GM12878 (cell line): ENCODE results near the gene SLC13A3. TPM values are rescaled to one million over a fixed set of nuclear protein-coding genes. Genes with fewer than 3 reads are reported as not detected.

Experiments used
- ATAC-seq: fragments of 200-7000 bp; cut with Tn5 transposase; 3 replicates; pipeline ENCODE4 v1.9.1; 2020; ENCODE audit warnings: mild to moderate bottlenecking, moderate library complexity
- BruUV-seq: library from RNA; stranded (reverse); fragments of 400-500 nt; replicated peaks from 2 replicates; lab custom pipeline; 2021; lab: Mats Ljungman, UMichigan
- CTCF ChIA-PET: fragments of 300-600 bp; sonication (Branson Sonifier 250); formaldehyde crosslinking; extraction: SDS; loops from one replicate; lab custom pipeline; 2021; ENCODE audit warnings: inconsistent platforms; lab: Yijun Ruan, JAX
- POLR2A ChIA-PET: fragments of 350-600 bp; formaldehyde crosslinking; extraction: SDS; loops from one replicate; lab custom pipeline; 2021; ENCODE audit warnings: inconsistent platforms; lab: Charles Lee
- RAD21 ChIA-PET: fragments of 300-600 bp; sonication (Branson Sonifier 250); formaldehyde crosslinking; loops from one replicate; lab custom pipeline; 2023; ENCODE audit warnings: antibody characterized with exemption; ENCODE audit not compliant: unreplicated experiment; lab: Charles Lee
- SMC1A ChIA-PET: fragments of 300-600 bp; sonication (Branson Sonifier 250); formaldehyde crosslinking; loops from one replicate; lab custom pipeline; 2023; ENCODE audit not compliant: unreplicated experiment, uncharacterized antibody; lab: Charles Lee
- DNase-seq: peaks from one replicate; pipeline ENCODE4 v3.0.0-alpha.2; 2011; ENCODE audit warnings: low read depth, low spot score
- FAIRE-seq: peaks from 3 replicates; lab custom pipeline; 2011; peaks lifted over from hg19 to GRCh38; lab: Jason Lieb, UNC
- H2AFZ ChIP-seq: 2 replicates; pipeline ENCODE4 v1.6.0; 2011; ENCODE audit warnings: low read depth, low read length, control low read depth; ENCODE audit not compliant: control insufficient read depth
- H3K27ac ChIP-seq: 2 replicates; pipeline ENCODE4 v1.5.1; 2011; ENCODE audit warnings: control low read depth; ENCODE audit not compliant: control insufficient read depth, insufficient read depth
- H3K27me3 ChIP-seq, 2 experiments: replicated peaks in 1 of 2; 2 replicates each; pipeline versions ENCODE4 v1.6.0 to v1.6.1; 2011; ENCODE audit warnings: low read length in 1 of 2; ENCODE audit not compliant: control insufficient read depth in 2 of 2, insufficient read depth in 2 of 2
- H3K36me3 ChIP-seq, 2 experiments: 2 replicates each; pipeline ENCODE4 v1.5.1; 2011; ENCODE audit warnings: low read length in 1 of 2; ENCODE audit not compliant: control insufficient read depth in 2 of 2, insufficient read depth in 2 of 2
- H3K4me1 ChIP-seq: 2 replicates; pipeline ENCODE4 v1.6.1; 2011; ENCODE audit warnings: mild to moderate bottlenecking, low read length, moderate library complexity, mixed read lengths; ENCODE audit not compliant: control insufficient read depth, insufficient read depth
- H3K4me2 ChIP-seq: 2 replicates; pipeline ENCODE4 v1.6.0; 2011; ENCODE audit warnings: control low read depth; ENCODE audit not compliant: control insufficient read depth, insufficient read depth
- H3K4me3 ChIP-seq: fragments of 200-600 bp; sonication (generic); 2 replicates; pipeline ENCODE4 v1.5.1; 2016
- H3K79me2 ChIP-seq: 2 replicates; pipeline ENCODE4 v1.6.0; 2011; ENCODE audit warnings: low read length; ENCODE audit not compliant: control insufficient read depth, insufficient read depth
- H3K9ac ChIP-seq: 2 replicates; pipeline ENCODE4 v1.8.0; 2011; ENCODE audit warnings: low read length, control low read depth, mixed read lengths; ENCODE audit not compliant: control insufficient read depth, insufficient read depth
- H3K9me3 ChIP-seq: replicated peaks from 3 replicates; pipeline ENCODE4 v1.5.1; 2011; ENCODE audit warnings: mild to moderate bottlenecking, low read length; ENCODE audit not compliant: control insufficient read depth, insufficient read depth
- H4K20me1 ChIP-seq: 2 replicates; pipeline ENCODE4 v1.6.0; 2011; ENCODE audit not compliant: control insufficient read depth, insufficient read depth
- ATF7 ChIP-seq: fragments of 450-650 bp; IDR thresholded peaks from 2 replicates; pipeline ENCODE4 v1.6.1; 2016; ENCODE audit warnings: low read depth, mild to moderate bottlenecking
- CEBPB ChIP-seq, 2 experiments: fragments of 150-350 bp in 1 of 2; IDR thresholded peaks; 2 replicates each; pipeline ENCODE4 v1.6.1; 2012 to 2014; ENCODE audit warnings: low read depth in 2 of 2, low read length in 2 of 2, borderline replicate concordance in 1 of 2, inconsistent platforms in 1 of 2
- EZH2 ChIP-seq: IDR thresholded peaks from 2 replicates; pipeline ENCODE4 v1.6.1; 2012; ENCODE audit warnings: low read depth, mild to moderate bottlenecking, control low read depth, inconsistent platforms, low read length, borderline replicate concordance; ENCODE audit not compliant: control insufficient read depth
- FOXM1 ChIP-seq: IDR thresholded peaks from 2 replicates; pipeline ENCODE4 v1.6.1; 2012; ENCODE audit warnings: low read depth, mild to moderate bottlenecking, inconsistent platforms, low read length, moderate library complexity
- MXI1 ChIP-seq: fragments of 150-350 bp; IDR thresholded peaks from 2 replicates; pipeline ENCODE4 v1.6.1; 2011; ENCODE audit warnings: low read depth, mild to moderate bottlenecking, inconsistent platforms, low read length, improper control_type of control experiment
- NFXL1 ChIP-seq: fragments of 450-650 bp; IDR thresholded peaks from 2 replicates; pipeline ENCODE4 v1.6.1; 2017; ENCODE audit warnings: antibody characterized with exemption, mild to moderate bottlenecking, borderline replicate concordance
- NFYA ChIP-seq: IDR thresholded peaks from 2 replicates; pipeline ENCODE4 v1.6.1; 2011; ENCODE audit warnings: low read depth, mild to moderate bottlenecking, low read length, improper control_type of control experiment, borderline replicate concordance
- NFYB ChIP-seq: IDR thresholded peaks from 2 replicates; pipeline ENCODE4 v1.6.1; 2011; ENCODE audit warnings: low read depth, mild to moderate bottlenecking, low read length, improper control_type of control experiment, moderate library complexity; ENCODE audit not compliant: insufficient read depth
- NR2C1 ChIP-seq: fragments of 450-650 bp; IDR thresholded peaks from 2 replicates; pipeline ENCODE4 v1.6.1; 2017; ENCODE audit warnings: antibody characterized with exemption, mild to moderate bottlenecking, moderate library complexity
- PML ChIP-seq: IDR thresholded peaks from 2 replicates; pipeline ENCODE4 v1.6.1; 2012; ENCODE audit warnings: low read length, inconsistent platforms
- RAD21 ChIP-seq: IDR thresholded peaks from 2 replicates; pipeline ENCODE4 v1.6.1; 2011; ENCODE audit warnings: mild to moderate bottlenecking, low read depth, low read length, moderate library complexity; ENCODE audit not compliant: insufficient read depth
- RFX5 ChIP-seq: IDR thresholded peaks from 2 replicates; pipeline ENCODE4 v1.6.1; 2011; ENCODE audit warnings: low read depth, low read length, improper control_type of control experiment
- SIN3A ChIP-seq: IDR thresholded peaks from 2 replicates; pipeline ENCODE4 v1.6.1; 2012; ENCODE audit warnings: low read depth, low read length, improper control_type of control experiment
- SP1 ChIP-seq: IDR thresholded peaks from one replicate; pipeline ENCODE4 v1.6.1; 2011; ENCODE audit warnings: low read depth, low read length
- SREBF1 ChIP-seq: IDR thresholded peaks from 2 replicates; pipeline ENCODE4 v1.6.1; 2012; ENCODE audit warnings: mild to moderate bottlenecking, low read length
- TCF12 ChIP-seq: IDR thresholded peaks from 2 replicates; pipeline ENCODE4 v1.6.1; 2011; ENCODE audit warnings: low read depth, mild to moderate bottlenecking, low read length
- WGBS: methylation state at CpG from one replicate; pipeline ENCODE4 v1.1.6; 2016; ENCODE audit warnings: low lambda C conversion rate; ENCODE audit not compliant: insufficient replicate concordance, insufficient coverage; ENCODE audit errors: missing lambda C conversion rate; 5-methylcytosine and 5-hydroxymethylcytosine counted together
- in situ Hi-C: fragments of 300-500 bp; cut with MboI; formaldehyde crosslinking; loops from 9 replicates; pipeline ENCODE4 v1.14.3; 2018; ENCODE audit warnings: mixed read lengths
- intact Hi-C: fragments of 100-400 bp; cut with micrococcal nuclease; formaldehyde crosslinking; loops from one replicate; pipeline ENCODE4 v1.14.2; 2022; ENCODE audit not compliant: unreplicated experiment
- polyA plus RNA-seq, 11 experiments: library from polyadenylated mRNA; depleted of rRNA in 4 of 11; unstranded in 6 of 11; stranded (reverse) in 5 of 11; fragments of >200 nt; fragmentation: Nextera tagmentation in 4 of 11; fragmentation: Illumina TruSeq in 1 of 11; extraction: Ambion mirVana in 4 of 11; extraction: Trizol in 1 of 11; gene quantifications; 1 replicate in 1 of 11; 2 replicates in 10 of 11; pipeline versions ENCODE4 v1.2.1 to v1.2.3, GENCODE V29; 2011 to 2016; ENCODE audit warnings: inconsistent platforms in 2 of 11, missing spikeins in 2 of 11, low read depth in 1 of 11
- total RNA-seq, 4 experiments: library from RNA; depleted of rRNA in 3 of 4; stranded (reverse); fragments of >200 nt in 3 of 4; fragmentation: Illumina TruSeq in 1 of 4; extraction: Trizol in 1 of 4; gene quantifications; 2 replicates each; pipeline versions ENCODE4 v1.2.1 to v1.2.3, GENCODE V29; 2013 to 2021

Gene SLC13A3
- total and polyA plus RNA-seq, 10 of the 15 experiments (the other 5 are each of a cell fraction or from before 2014, with no cell fraction given) = 0.03 to 0.76 (median 0.07) TPM; not detected in 4

GRCh38 chr20:46700481-46700880, 49.2 kb upstream of the SLC13A3 start:
- 100% methylated on average over 3 of the region's 6 CpGs for WGBS
- no peak overlapping the region for H3K27ac ChIP-seq
- SMC1A ChIA-PET = no interaction called here
- no peak for TF ChIP-seq PML
- no peak for TF ChIP-seq NFXL1
- no peak for TF ChIP-seq SIN3A
- TF ChIP-seq RAD21 = no peak
- no peak for TF ChIP-seq RFX5
- TF ChIP-seq MXI1 = no peak
- TF ChIP-seq NFYB = no peak
- no peak for TF ChIP-seq TCF12
- TF ChIP-seq ATF7 = no peak
- no peak for TF ChIP-seq NFYA
- no peak for TF ChIP-seq CEBPB (IDR thresholded peaks at IDR 0.05; ENCODE audit: borderline replicate concordance in 1 of 2, low read depth in 2 of 2, low read length in 2 of 2)
- no peak for TF ChIP-seq SREBF1
- TF ChIP-seq SP1 = no peak
- TF ChIP-seq EZH2 = no peak
- no peak for TF ChIP-seq NR2C1
- TF ChIP-seq FOXM1 = no peak
- TF ChIP-seq, all 136 proteins: peak for 0
- FAIRE-seq (no peak), DNase-seq (no peak), ATAC-seq (no peak)
- no peaks in the 10 kb centered on the region for H3K79me2 ChIP-seq
- no peaks in the 10 kb centered on the region; a peak in 1 of 4 replicates for H3K27me3 ChIP-seq
- POLR2A ChIA-PET = no interaction called here
- no TSS peak for BruUV-seq
- intact Hi-C loops (no loop called here), in situ Hi-C loops (no loop called here)
- RAD21 ChIA-PET = no interaction called here
- no peaks in the 10 kb centered on the region; the same call in 1 of the 2 replicates for H3K4me1 ChIP-seq
- CTCF ChIA-PET = no interaction called here
- no peak overlapping the region for H3K4me3 ChIP-seq
- H3K4me2 ChIP-seq = no peak overlapping the region
- H2AFZ ChIP-seq = no peak overlapping the region
- H3K36me3 ChIP-seq = no peaks in the 10 kb centered on the region
- H4K20me1 ChIP-seq = no peaks in the 10 kb centered on the region
- no peaks in the 10 kb centered on the region; the same call in 2 of the 3 replicates for H3K9me3 ChIP-seq
- no peak overlapping the region for H3K9ac ChIP-seq
